GM23248 (cell line): ENCODE results near the gene SH2D4B.

Source experiments
- EZH2 ChIP-seq: fragments of 200-600 bp; sonication (generic); IDR thresholded peaks from 2 replicates; pipeline ENCODE4 v1.6.1; 2018; ENCODE audit warnings: antibody characterized with exemption, mild to moderate bottlenecking; ENCODE audit not compliant: insufficient read depth, poor library complexity, severe bottlenecking
- EZH2phosphoT487 ChIP-seq: fragments of 200-600 bp; sonication (generic); IDR thresholded peaks from 2 replicates; pipeline ENCODE4 v1.6.1; 2018; ENCODE audit warnings: antibody characterized with exemption, moderate library complexity, mild to moderate bottlenecking, low read depth; ENCODE audit not compliant: insufficient read depth

GRCh38 chr10:80630324-80630723 lies 92.6 kb downstream of the SH2D4B start:
- no peak for TF ChIP-seq EZH2
- TF ChIP-seq EZH2phosphoT487: no peak
